ENCODE measurements around the gene PGRMC1.

DNA sequence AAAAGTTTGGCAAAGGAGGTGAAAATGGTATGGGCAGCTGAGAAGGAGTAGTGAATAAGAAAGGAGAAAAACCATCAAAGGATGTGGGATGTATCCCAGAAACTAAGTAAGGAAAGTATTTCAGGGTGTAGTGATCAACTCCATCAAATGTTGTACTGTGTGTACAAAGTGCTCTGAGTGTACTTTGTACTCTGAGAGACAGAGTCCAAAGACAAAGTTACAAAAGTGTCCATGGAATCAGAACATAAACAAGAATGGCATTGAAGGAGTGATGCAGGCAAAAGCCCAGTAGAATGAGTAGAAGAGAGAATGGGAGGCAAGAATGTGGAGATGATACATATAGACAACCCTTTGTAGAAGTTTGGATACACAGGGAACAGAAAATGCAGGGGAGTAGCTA, 12.3 kb upstream of the PGRMC1 start:
- no peak for TF ChIP-seq CTCF (IDR thresholded peaks at IDR 0.05)
- TF ChIP-seq POLR2A (IDR thresholded peaks at IDR 0.05): no peak

Measured in adrenal gland (tissue), 5 donors.